ENCODE measurements around the gene ELP2. TPM values are rescaled to one million over a fixed set of nuclear protein-coding genes. Genes with fewer than 3 reads are reported as not detected.

The ELP2 gene
- total and polyA plus RNA-seq, 9 of the 15 experiments (the other 6 are each of a cell fraction or from before 2014, with no cell fraction given): 76.8 to 192 (median 140) TPM

DNA sequence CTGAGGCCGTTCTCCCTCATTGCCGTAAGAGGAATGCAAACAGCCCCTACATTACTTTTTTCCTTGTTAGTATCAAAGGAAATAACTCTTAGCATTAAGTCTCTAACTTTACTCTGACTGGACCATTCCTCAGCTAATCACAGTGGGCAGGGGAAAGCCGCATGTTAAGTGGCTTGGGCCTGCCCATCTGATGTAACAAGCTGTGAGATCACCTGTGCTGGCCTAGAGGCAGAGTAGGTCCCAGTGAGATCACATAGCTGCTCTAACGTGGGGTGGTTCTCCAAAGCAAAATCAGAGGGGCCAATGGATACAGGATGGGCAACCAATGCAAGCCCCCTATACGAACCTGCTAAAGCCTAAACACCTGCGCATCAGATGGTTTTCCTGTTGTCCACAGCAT lies 51.7 kb downstream of the ELP2 start (continued):
- TF ChIP-seq SIRT6 (IDR thresholded peaks at IDR 0.05; ENCODE audit: low read depth, low read length) (no peak), BACH1 (tag; IDR thresholded peaks at IDR 0.05) (no peak), HMG20B (CRISPR knock-in tag; IDR thresholded peaks at IDR 0.05) (no peak), ELF2 (CRISPR knock-in tag; IDR thresholded peaks at IDR 0.05) (no peak), COPS2 (conservative IDR thresholded peaks at IDR 0.05) (no peak), GTF2A2 (tag; IDR thresholded peaks at IDR 0.05) (no peak), ZSCAN29 (IDR thresholded peaks at IDR 0.05) (no peak), MXI1 (IDR thresholded peaks at IDR 0.05; ENCODE audit: low read depth, low read length) (no peak), ZNF445 (CRISPR knock-in tag; IDR thresholded peaks at IDR 0.05; ENCODE audit: low read depth) (no peak), FOXK1 (CRISPR knock-in tag; IDR thresholded peaks at IDR 0.05; ENCODE audit: borderline replicate concordance) (no peak), PPARD (CRISPR knock-in tag; IDR thresholded peaks at IDR 0.05) (no peak)
- TF ChIP-seq, protein P1, sequence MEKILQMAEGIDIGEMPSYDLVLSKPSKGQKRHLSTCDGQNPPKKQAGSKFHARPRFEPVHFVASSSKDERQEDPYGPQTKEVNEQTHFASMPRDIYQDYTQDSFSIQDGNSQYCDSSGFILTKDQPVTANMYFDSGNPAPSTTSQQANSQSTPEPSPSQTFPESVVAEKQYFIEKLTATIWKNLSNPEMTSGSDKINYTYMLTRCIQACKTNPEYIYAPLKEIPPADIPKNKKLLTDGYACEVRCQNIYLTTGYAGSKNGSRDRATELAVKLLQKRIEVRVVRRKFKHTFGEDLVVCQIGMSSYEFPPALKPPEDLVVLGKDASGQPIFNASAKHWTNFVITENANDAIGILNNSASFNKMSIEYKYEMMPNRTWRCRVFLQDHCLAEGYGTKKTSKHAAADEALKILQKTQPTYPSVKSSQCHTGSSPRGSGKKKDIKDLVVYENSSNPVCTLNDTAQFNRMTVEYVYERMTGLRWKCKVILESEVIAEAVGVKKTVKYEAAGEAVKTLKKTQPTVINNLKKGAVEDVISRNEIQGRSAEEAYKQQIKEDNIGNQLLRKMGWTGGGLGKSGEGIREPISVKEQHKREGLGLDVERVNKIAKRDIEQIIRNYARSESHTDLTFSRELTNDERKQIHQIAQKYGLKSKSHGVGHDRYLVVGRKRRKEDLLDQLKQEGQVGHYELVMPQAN (IDR thresholded peaks at IDR 0.05; ENCODE audit: borderline replicate concordance): no peak
- TF ChIP-seq, protein P2, sequence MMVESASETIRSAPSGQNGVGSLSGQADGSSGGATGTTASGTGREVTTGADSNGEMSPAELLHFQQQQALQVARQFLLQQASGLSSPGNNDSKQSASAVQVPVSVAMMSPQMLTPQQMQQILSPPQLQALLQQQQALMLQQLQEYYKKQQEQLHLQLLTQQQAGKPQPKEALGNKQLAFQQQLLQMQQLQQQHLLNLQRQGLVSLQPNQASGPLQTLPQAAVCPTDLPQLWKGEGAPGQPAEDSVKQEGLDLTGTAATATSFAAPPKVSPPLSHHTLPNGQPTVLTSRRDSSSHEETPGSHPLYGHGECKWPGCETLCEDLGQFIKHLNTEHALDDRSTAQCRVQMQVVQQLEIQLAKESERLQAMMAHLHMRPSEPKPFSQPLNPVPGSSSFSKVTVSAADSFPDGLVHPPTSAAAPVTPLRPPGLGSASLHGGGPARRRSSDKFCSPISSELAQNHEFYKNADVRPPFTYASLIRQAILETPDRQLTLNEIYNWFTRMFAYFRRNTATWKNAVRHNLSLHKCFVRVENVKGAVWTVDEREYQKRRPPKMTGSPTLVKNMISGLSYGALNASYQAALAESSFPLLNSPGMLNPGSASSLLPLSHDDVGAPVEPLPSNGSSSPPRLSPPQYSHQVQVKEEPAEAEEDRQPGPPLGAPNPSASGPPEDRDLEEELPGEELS (CRISPR knock-in tag; IDR thresholded peaks at IDR 0.05; ENCODE audit: borderline replicate concordance): no peak
- TF ChIP-seq, protein P3, sequence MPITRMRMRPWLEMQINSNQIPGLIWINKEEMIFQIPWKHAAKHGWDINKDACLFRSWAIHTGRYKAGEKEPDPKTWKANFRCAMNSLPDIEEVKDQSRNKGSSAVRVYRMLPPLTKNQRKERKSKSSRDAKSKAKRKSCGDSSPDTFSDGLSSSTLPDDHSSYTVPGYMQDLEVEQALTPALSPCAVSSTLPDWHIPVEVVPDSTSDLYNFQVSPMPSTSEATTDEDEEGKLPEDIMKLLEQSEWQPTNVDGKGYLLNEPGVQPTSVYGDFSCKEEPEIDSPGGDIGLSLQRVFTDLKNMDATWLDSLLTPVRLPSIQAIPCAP (CRISPR knock-in tag; IDR thresholded peaks at IDR 0.05; ENCODE audit: borderline replicate concordance): no peak

Measured in K562 (cell line).